ENCODE data around the gene PIP5K1C.

The PIP5K1C gene

DNA sequence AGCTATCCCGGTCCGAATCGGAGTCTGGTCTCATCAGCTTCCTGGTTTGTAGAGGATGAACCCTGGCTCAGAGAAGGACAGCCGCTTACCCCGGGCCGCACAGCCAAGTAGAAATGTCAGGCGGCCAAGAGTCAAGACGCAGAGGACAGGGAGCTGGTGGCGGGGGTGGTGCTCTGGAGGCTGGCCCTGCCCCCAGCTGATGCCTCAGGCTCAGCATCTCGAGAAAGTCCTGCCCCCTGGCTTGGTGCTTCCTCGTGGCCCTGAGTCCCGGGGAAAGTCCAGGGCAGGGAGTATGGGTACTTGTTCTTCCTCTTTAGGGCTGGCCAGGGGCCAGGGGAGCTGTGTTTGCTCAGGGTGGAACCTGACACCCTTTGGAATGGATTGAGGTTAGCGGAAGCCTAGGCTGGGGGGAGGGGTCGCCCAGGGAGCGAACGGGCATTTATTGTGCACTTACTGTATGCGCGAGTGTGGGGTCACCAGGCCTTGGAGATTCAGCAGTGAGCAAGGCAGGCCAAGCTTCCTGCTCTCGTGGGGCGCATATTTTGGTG is 10.1 kb upstream of the PIP5K1C start:
- DNase-seq (ENCODE audit: extremely low read depth, low read depth): no peak
- H3K4me3 ChIP-seq (replicated peaks; ENCODE audit: low read depth, low read length): no peak overlapping the region
- TF ChIP-seq, protein P1, sequence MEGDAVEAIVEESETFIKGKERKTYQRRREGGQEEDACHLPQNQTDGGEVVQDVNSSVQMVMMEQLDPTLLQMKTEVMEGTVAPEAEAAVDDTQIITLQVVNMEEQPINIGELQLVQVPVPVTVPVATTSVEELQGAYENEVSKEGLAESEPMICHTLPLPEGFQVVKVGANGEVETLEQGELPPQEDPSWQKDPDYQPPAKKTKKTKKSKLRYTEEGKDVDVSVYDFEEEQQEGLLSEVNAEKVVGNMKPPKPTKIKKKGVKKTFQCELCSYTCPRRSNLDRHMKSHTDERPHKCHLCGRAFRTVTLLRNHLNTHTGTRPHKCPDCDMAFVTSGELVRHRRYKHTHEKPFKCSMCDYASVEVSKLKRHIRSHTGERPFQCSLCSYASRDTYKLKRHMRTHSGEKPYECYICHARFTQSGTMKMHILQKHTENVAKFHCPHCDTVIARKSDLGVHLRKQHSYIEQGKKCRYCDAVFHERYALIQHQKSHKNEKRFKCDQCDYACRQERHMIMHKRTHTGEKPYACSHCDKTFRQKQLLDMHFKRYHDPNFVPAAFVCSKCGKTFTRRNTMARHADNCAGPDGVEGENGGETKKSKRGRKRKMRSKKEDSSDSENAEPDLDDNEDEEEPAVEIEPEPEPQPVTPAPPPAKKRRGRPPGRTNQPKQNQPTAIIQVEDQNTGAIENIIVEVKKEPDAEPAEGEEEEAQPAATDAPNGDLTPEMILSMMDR (IDR thresholded peaks at IDR 0.05; ENCODE audit: low read depth, low read length, missing control alignments): no peak

DNA sequence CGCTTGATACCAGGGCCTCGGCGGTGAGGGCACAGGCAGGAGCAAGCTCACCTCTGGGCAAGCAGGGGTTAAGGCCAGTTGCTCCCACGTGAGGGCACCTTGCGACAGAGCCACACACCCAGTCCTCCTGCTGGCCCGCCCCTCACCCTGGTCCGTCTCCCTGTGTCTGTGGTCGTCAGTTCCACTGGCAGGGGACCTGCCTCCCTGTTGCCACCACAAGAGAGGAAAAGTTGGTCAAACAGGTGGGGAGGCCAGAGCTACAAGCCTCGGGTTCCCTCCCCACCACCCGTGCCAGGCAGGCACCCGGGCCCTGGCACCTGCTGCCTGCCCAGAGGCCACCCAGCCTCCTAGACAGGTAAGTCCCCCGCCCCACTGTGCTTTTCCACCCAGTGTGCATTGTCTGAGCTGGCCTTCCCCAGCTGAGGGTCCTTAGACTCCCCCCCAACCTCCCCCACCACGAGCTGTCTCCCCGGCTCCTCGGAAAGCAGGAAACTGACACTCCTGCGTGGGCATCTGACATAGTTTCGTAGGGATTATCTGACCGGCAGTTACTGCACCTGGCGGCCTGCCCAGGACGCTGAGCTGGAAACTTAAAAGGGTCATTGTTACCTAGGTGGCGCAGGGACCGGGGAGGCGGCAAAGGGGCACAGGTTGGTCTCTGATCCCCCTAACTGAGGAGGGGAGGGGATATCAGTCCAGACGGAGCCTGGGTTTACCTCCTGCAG is 8.1 kb upstream of the PIP5K1C start, which contains the start of gene TJP3:
TJP3 (plus strand) TSS at position 178 of the 725 bp plus-strand sequence. CDS start 20,049 bp downstream, outside the sequence.
- no peak within 1 kb of the TSS for H3K4me3 ChIP-seq (replicated peaks; ENCODE audit: low read depth, low read length)
- no peak for DNase-seq (ENCODE audit: extremely low read depth, low read depth)
- TF ChIP-seq, protein P1 (IDR thresholded peaks at IDR 0.05; ENCODE audit: low read depth, low read length, missing control alignments): no peak

DNA sequence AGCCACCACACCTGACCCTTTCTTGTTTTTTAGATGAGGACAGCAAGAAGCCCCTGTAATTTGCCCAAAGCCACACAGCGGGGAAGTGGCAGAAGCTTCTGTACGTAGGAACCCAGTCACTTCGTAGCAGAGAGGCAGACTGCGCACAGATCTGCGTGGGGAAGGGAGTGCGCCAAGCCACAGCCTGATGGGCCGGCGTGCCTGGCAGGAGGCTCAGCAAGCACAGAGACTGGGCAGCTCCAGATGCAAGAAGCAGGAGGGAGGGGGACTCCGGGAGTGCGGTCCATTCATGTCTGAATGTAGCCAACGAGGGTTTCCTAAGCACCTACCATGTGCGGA is 7.6 kb upstream of the PIP5K1C start:
- no peak overlapping the region for H3K4me3 ChIP-seq (replicated peaks; ENCODE audit: low read depth, low read length)
- no peak for DNase-seq (ENCODE audit: extremely low read depth, low read depth)
- TF ChIP-seq, protein P1 (IDR thresholded peaks at IDR 0.05; ENCODE audit: low read depth, low read length, missing control alignments): no peak

DNA sequence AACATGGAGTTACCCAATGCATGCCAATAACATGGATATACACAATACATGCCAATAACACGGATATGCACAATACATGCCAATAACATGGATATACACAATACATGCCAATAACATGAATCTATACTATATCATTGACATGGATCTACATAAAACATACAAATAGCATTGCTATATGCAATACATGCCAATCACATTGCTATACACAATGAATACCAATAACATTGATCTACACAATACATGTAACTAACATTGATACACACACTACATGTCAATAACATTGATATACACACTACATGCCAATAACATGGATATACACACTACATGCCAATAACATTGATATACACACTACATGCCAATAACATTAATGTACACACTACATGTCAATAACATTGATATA is 932 bp upstream of the PIP5K1C start:
- no peak for DNase-seq (ENCODE audit: extremely low read depth, low read depth)
- TF ChIP-seq, protein P1 (IDR thresholded peaks at IDR 0.05; ENCODE audit: low read depth, low read length, missing control alignments): no peak
- H3K4me3 ChIP-seq (replicated peaks; ENCODE audit: low read depth, low read length): no peak overlapping the region

DNA sequence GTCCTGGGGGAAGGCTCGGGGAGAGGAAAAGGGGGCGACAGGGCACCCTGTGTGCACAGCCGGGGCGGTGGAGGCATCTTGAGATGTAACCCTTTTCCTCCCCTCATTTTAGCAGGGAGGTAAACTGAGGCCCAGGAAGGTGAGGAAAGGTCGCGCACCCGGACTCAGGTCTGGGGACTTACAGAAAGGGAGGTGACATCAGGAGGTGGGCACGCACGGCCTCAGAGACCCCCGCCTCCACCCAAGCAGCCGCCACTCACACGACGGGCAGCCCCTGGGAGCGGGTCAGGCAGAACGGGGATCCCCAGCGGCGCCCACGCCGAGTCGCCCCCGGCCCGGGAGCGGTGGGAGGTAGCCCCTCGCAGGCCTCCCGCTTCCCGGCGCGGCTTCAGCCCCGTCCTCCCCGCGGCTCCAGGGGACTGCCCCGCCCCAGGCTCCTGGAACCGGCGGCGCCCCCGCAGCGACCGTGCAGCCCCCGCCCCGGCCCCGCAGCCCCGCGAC is 477 bp downstream of the PIP5K1C start:
- DNase-seq (ENCODE audit: extremely low read depth, low read depth): no peak
- TF ChIP-seq, protein P1 (IDR thresholded peaks at IDR 0.05; ENCODE audit: low read depth, low read length, missing control alignments): no peak
- H3K4me3 ChIP-seq (replicated peaks; ENCODE audit: low read depth, low read length): peak overlapping the region; percentile 82

DNA sequence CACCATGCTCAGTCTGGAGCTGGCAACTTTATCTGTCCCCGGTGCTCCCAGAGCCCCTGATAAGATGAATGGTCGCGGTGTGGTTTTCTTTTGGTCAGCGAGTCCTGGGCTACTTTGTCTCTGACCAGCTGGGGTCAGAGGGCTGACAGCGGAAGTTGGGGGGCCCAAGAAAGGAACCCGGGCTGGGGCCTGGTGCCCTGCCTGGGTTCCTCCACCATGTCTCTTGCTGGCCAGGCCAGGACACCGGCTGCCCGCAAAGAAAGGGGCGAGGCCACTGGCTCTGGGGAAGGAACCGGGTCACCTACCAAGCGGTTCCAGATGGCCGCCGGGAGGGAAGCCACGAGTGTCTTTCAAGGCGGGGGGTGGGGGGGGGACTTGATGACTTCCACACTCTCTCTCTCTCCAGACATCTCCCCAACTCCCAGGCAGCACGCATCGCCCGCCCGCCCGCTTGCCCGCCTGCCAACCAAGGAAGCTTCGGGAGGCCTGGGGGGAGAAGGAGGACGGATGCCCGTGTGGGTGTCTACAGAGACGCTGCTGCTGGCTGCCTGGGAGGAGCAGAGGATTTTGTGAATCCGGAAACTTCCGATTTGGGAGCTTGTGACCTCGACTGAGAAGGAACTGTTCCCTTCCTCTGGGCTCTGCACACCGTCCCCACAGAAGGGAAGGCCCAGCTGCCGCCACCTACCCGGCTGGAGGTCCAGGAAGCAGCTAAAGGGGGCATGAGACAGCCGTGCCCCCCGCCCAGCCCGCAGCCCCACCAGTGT is 1.1 kb downstream of the PIP5K1C start:
- H3K4me3 ChIP-seq (replicated peaks; ENCODE audit: low read depth, low read length): peak overlapping the region; percentile 82
- TF ChIP-seq, protein P1 (IDR thresholded peaks at IDR 0.05; ENCODE audit: low read depth, low read length, missing control alignments): no peak
- no peak for DNase-seq (ENCODE audit: extremely low read depth, low read depth)

All from HFF-Myc (cell line).